ENCODE data around the gene VWA8.

VWA8 gene

DNA sequence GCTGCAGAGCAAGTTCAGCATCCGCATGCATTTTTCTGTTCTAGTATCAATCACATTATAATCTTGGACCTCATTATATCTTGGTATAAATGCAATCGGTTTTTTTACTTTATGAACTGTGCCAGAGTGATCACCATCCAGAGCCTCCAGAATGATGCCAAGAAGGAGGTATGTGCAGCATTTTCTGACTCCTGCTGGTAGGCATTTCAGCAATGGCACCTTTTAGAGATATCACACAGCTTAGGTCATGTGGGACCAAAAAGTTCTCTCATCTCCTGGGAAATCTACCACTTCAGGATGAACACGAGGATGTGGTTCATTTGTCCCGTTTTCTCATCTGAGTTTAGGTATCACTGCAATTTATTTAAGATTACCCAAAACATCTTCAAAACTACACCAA lies 220.4 kb downstream of the VWA8 start:
- Histone ChIP-seq H3K27me3 (ENCODE audit: control insufficient read depth in 2 of 2, insufficient read depth in 2 of 2, low read length in 2 of 2) (no peaks in the 10 kb centered on the region), H3K36me3 (ENCODE audit: control insufficient read depth in 2 of 2, insufficient read depth in 2 of 2, low read length in 2 of 2) (peaks cover 0 to 4% of the 10 kb centered on the region in 2 donors), H3K4me3 (ENCODE audit: low read length in 2 of 2) (no peak overlapping the region), H3K27ac (ENCODE audit: low read depth in 2 of 2, low read length in 2 of 2) (no peak overlapping the region), H3K9ac (ENCODE audit: low read depth in 1 of 2, low read length in 2 of 2) (no peak overlapping the region), H3K4me1 (ENCODE audit: control insufficient read depth in 2 of 2, insufficient read depth in 2 of 2, low read length in 2 of 2) (no peaks in the 10 kb centered on the region), H3K9me3 (ENCODE audit: control insufficient read depth in 2 of 2, low read length in 2 of 2) (no peaks in the 10 kb centered on the region)

DNA sequence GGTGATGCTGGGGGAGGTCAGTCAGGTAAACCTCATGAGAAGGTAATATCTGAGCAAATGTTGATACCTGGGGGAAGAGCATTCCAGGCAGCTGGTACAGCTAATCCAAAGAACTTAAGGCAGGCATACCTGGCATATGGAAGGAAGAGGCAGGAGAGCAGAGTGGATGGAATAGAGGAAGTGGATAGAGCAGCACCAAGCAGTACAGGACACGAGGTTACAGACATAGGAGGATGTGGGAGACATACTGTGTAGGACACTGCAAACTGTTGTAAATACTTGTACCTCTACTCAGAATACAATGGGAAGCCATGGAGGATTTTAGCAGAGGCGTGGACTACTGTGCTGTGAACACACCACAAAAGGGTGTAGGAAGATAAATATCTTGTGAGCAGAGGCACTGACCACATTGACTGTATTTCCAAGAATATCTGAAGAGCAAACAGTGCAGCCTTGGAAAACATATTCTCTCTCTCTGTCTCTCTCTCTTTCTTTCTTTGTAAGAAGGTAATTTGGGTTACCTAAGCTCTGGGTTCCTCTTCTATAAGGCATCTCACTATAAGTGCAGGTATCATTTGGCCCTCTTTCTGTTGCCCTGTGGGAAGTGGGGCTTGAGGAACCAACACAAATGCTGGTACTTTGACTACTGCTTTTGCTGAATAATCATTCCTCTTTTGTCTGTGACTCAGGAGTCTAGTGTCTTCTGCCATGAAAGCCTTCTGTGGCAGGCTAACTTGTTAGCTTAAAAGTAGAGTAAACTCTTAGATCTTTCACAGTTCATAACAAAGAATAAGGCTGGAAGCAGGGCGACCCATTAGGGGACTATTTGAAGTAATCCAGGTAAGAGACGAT lies 238.0 kb downstream of the VWA8 start:
- no peak overlapping the region for H3K27ac ChIP-seq (ENCODE audit: low read depth in 2 of 2, low read length in 2 of 2)
- no peaks in the 10 kb centered on the region for H3K27me3 ChIP-seq (ENCODE audit: control insufficient read depth in 2 of 2, insufficient read depth in 2 of 2, low read length in 2 of 2)
- no peak overlapping the region for H3K9ac ChIP-seq (ENCODE audit: low read depth in 1 of 2, low read length in 2 of 2)
- H3K9me3 ChIP-seq (ENCODE audit: control insufficient read depth in 2 of 2, low read length in 2 of 2), result no peaks in the 10 kb centered on the region
- no peak overlapping the region for H3K4me3 ChIP-seq (ENCODE audit: low read length in 2 of 2)
- H3K36me3 ChIP-seq (ENCODE audit: control insufficient read depth in 2 of 2, insufficient read depth in 2 of 2, low read length in 2 of 2), result peaks cover 16% of the 10 kb centered on the region in 2 donors
- H3K4me1 ChIP-seq (ENCODE audit: control insufficient read depth in 2 of 2, insufficient read depth in 2 of 2, low read length in 2 of 2), result no peaks in the 10 kb centered on the region

DNA sequence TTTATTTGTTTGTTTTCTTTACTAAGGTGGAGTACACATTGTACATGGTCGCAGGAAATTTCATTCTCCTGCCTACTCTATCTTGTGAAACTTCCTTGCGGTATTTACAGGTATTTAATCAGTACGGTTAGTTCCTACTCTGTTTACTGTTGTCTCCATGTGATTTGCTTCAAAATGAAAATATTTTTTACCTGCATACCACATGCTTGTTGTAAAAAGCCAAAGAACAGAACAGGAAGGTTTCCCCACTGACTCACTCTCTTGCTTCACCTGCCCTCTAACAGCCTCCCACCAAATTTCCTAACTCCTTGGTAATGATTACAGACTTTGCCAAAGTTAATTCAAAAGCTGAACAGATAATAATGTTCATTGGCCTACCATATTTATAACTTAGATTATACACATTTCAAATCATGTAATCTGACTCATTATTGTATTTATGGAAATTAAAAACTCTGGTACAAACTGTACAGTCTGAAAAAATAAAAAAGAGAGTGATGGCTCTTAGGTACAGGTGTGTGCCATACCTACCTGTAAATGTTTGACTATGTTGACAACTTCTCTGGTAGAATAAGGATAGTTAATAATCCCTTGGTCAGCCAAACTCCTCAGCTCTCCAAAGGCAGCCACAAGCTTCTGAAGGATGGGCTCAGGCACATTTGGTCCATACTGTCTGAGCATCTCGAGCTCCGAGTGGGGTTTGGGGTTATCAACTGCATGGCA lies 239.9 kb downstream of the VWA8 start:
- Histone ChIP-seq H3K27me3 (ENCODE audit: control insufficient read depth in 2 of 2, insufficient read depth in 2 of 2, low read length in 2 of 2) (no peaks in the 10 kb centered on the region), H3K9me3 (ENCODE audit: control insufficient read depth in 2 of 2, low read length in 2 of 2) (no peaks in the 10 kb centered on the region), H3K36me3 (ENCODE audit: control insufficient read depth in 2 of 2, insufficient read depth in 2 of 2, low read length in 2 of 2) (peaks cover 11 to 18% of the 10 kb centered on the region in 2 donors), H3K27ac (ENCODE audit: low read depth in 2 of 2, low read length in 2 of 2) (no peak overlapping the region), H3K4me3 (ENCODE audit: low read length in 2 of 2) (no peak overlapping the region), H3K9ac (ENCODE audit: low read depth in 1 of 2, low read length in 2 of 2) (no peak overlapping the region), H3K4me1 (ENCODE audit: control insufficient read depth in 2 of 2, insufficient read depth in 2 of 2, low read length in 2 of 2) (no peaks in the 10 kb centered on the region)

DNA sequence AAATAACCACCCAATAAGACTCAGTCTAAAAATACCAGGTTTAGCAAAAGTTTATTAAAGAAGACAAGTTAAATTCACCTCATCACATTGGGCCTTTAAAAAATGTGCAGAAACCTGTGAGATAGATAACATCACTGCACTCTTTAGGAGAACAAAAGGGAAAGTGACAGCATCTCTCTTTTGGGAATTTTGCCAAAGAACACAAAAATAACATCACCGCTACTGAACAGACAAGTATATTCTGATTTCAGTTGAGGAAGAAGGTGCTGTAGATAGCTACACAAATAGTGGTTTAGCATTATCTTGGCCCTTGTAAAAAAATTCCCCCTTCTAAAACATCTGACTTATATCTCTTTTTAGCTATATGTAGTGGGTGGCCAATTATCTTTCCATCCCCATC lies 244.7 kb downstream of the VWA8 start:
- Histone ChIP-seq H3K4me3 (ENCODE audit: low read length in 2 of 2) (no peak overlapping the region), H3K27ac (ENCODE audit: low read depth in 2 of 2, low read length in 2 of 2) (no peak overlapping the region), H3K4me1 (ENCODE audit: control insufficient read depth in 2 of 2, insufficient read depth in 2 of 2, low read length in 2 of 2) (no peaks in the 10 kb centered on the region), H3K9ac (ENCODE audit: low read depth in 1 of 2, low read length in 2 of 2) (no peak overlapping the region), H3K9me3 (ENCODE audit: control insufficient read depth in 2 of 2, low read length in 2 of 2) (no peaks in the 10 kb centered on the region), H3K27me3 (ENCODE audit: control insufficient read depth in 2 of 2, insufficient read depth in 2 of 2, low read length in 2 of 2) (no peaks in the 10 kb centered on the region), H3K36me3 (ENCODE audit: control insufficient read depth in 2 of 2, insufficient read depth in 2 of 2, low read length in 2 of 2) (peaks cover 8 to 12% of the 10 kb centered on the region in 2 donors)

DNA sequence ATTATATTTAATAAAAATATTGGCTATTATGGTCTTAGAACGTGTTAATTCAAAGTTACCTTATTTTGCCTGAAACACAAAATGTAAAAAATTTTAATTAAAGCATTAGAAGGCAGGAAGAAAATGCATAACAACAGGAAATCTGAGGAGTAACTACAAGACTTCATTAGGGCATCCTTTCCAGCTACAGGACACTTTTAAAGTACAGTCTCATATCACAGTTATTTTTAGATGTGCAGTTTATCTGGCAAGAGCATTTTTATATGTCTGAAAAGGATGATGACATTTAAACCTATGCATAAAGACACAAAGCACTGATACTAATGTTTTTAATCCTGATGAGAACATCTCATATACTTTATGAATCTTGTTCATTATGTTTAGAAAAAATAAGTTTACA lies 247.5 kb downstream of the VWA8 start:
- no peak overlapping the region for H3K4me3 ChIP-seq (ENCODE audit: low read length in 2 of 2)
- H3K9ac ChIP-seq (ENCODE audit: low read depth in 1 of 2, low read length in 2 of 2), result no peak overlapping the region
- peaks cover 0 to 2% of the 10 kb centered on the region in 2 donors for H3K36me3 ChIP-seq (ENCODE audit: control insufficient read depth in 2 of 2, insufficient read depth in 2 of 2, low read length in 2 of 2)
- no peak overlapping the region for H3K27ac ChIP-seq (ENCODE audit: low read depth in 2 of 2, low read length in 2 of 2)
- H3K9me3 ChIP-seq (ENCODE audit: control insufficient read depth in 2 of 2, low read length in 2 of 2), result no peaks in the 10 kb centered on the region
- no peaks in the 10 kb centered on the region for H3K4me1 ChIP-seq (ENCODE audit: control insufficient read depth in 2 of 2, insufficient read depth in 2 of 2, low read length in 2 of 2)
- H3K27me3 ChIP-seq (ENCODE audit: control insufficient read depth in 2 of 2, insufficient read depth in 2 of 2, low read length in 2 of 2), result no peaks in the 10 kb centered on the region

DNA sequence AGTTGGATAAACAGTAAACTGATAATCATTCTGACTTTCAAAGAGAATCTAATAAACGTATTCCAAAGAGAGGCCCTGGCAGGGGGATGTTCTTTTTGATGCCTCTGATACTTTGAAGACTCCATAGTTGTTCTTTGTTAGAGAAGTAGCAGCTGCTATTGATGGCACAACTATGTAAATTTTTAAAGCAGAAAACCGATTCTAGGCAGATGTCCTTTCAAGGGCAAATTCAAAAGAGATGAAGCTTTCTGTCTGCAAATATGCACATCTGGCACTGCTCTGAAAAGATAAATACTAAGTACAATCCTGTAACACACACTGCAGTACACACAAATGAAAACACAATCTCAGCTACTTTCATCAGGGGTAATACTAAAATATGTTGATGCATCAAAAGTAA lies 250.1 kb downstream of the VWA8 start:
- Histone ChIP-seq H3K9me3 (ENCODE audit: control insufficient read depth in 2 of 2, low read length in 2 of 2) (no peaks in the 10 kb centered on the region), H3K27ac (ENCODE audit: low read depth in 2 of 2, low read length in 2 of 2) (no peak overlapping the region), H3K4me3 (ENCODE audit: low read length in 2 of 2) (no peak overlapping the region), H3K9ac (ENCODE audit: low read depth in 1 of 2, low read length in 2 of 2) (no peak overlapping the region), H3K4me1 (ENCODE audit: control insufficient read depth in 2 of 2, insufficient read depth in 2 of 2, low read length in 2 of 2) (no peaks in the 10 kb centered on the region), H3K27me3 (ENCODE audit: control insufficient read depth in 2 of 2, insufficient read depth in 2 of 2, low read length in 2 of 2) (no peaks in the 10 kb centered on the region), H3K36me3 (ENCODE audit: control insufficient read depth in 2 of 2, insufficient read depth in 2 of 2, low read length in 2 of 2) (no peaks in the 10 kb centered on the region)

DNA sequence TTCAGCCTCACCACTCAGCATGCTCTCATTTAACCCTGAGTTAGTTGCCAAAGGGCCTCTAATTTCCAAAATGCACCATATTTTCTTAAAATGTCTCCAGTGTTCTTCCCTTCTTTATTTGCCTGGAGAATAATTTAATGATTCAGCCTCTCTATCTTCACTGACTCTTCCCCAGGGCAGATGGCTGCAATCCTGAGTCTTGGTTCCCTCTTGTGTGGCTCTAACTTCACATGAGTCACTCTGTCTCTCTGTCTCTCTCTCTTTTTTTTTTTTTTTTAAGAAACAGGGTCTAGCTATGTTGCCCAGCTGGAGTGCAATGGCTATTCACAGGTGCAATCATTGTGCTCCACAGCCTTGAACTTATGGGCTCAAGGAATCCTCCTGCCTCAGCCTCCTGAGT lies 251.4 kb downstream of the VWA8 start:
- no peaks in the 10 kb centered on the region for H3K36me3 ChIP-seq (ENCODE audit: control insufficient read depth in 2 of 2, insufficient read depth in 2 of 2, low read length in 2 of 2)
- H3K4me3 ChIP-seq (ENCODE audit: low read length in 2 of 2), result no peak overlapping the region
- H3K27me3 ChIP-seq (ENCODE audit: control insufficient read depth in 2 of 2, insufficient read depth in 2 of 2, low read length in 2 of 2), result no peaks in the 10 kb centered on the region
- H3K27ac ChIP-seq (ENCODE audit: low read depth in 2 of 2, low read length in 2 of 2), result no peak overlapping the region
- H3K9ac ChIP-seq (ENCODE audit: low read depth in 1 of 2, low read length in 2 of 2), result no peak overlapping the region
- H3K4me1 ChIP-seq (ENCODE audit: control insufficient read depth in 2 of 2, insufficient read depth in 2 of 2, low read length in 2 of 2), result no peaks in the 10 kb centered on the region
- H3K9me3 ChIP-seq (ENCODE audit: control insufficient read depth in 2 of 2, low read length in 2 of 2), result no peaks in the 10 kb centered on the region

DNA sequence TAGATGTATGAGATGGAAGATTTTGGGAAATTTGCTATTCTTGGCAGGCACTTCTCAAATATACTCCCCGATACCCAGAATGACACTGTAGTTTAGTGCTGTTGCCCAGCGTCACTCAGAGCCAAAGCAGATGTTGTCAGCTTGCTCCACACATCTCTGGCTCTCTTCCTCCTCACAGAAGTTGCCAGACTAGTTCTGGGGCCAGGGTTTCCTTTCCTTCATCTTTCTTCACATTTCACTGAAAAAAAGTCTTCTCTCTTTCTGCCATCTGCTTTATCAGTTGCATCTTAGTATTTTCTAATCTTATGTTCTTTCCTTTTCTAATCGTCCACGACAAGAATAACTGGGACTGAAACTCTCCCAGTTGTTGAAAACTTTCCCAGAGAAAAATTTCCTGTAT lies 252.2 kb downstream of the VWA8 start:
- H3K36me3 ChIP-seq (ENCODE audit: control insufficient read depth in 2 of 2, insufficient read depth in 2 of 2, low read length in 2 of 2), result no peaks in the 10 kb centered on the region
- H3K9ac ChIP-seq (ENCODE audit: low read depth in 1 of 2, low read length in 2 of 2), result no peak overlapping the region
- H3K4me1 ChIP-seq (ENCODE audit: control insufficient read depth in 2 of 2, insufficient read depth in 2 of 2, low read length in 2 of 2), result no peaks in the 10 kb centered on the region
- H3K9me3 ChIP-seq (ENCODE audit: control insufficient read depth in 2 of 2, low read length in 2 of 2), result no peaks in the 10 kb centered on the region
- H3K4me3 ChIP-seq (ENCODE audit: low read length in 2 of 2), result no peak overlapping the region
- H3K27ac ChIP-seq (ENCODE audit: low read depth in 2 of 2, low read length in 2 of 2), result no peak overlapping the region
- no peaks in the 10 kb centered on the region for H3K27me3 ChIP-seq (ENCODE audit: control insufficient read depth in 2 of 2, insufficient read depth in 2 of 2, low read length in 2 of 2)

DNA sequence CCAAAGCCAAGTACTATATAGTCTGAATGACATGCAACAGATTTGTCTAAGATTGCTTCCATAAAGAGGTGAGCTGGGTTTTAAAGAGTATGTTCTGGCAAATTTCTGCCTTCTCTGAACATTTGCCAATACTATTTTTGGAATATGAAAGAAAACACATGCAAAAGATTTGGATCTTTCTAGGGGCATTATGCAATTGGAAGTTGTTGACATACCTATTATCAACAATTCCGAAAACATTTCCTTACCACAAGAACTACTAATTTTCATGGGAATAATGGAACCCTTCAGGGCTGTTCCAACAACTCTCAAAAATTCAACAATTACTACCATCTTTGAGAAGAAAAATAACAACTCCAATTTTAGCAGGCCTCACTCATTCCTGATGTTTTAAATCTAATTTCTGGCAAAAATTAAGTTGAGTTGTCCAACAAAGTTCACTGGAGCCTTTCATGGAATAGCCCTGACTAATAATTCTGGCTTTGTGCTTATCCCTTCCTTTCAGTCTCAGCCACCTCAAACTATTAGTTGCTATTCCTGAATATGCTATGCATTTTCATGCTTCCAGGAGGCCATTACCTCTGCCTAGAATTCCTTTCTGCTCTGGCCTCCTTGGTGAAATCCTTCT lies 253.6 kb downstream of the VWA8 start:
- Histone ChIP-seq H3K4me1 (ENCODE audit: control insufficient read depth in 2 of 2, insufficient read depth in 2 of 2, low read length in 2 of 2) (no peaks in the 10 kb centered on the region), H3K27ac (ENCODE audit: low read depth in 2 of 2, low read length in 2 of 2) (no peak overlapping the region), H3K9me3 (ENCODE audit: control insufficient read depth in 2 of 2, low read length in 2 of 2) (no peaks in the 10 kb centered on the region), H3K36me3 (ENCODE audit: control insufficient read depth in 2 of 2, insufficient read depth in 2 of 2, low read length in 2 of 2) (no peaks in the 10 kb centered on the region), H3K27me3 (ENCODE audit: control insufficient read depth in 2 of 2, insufficient read depth in 2 of 2, low read length in 2 of 2) (no peaks in the 10 kb centered on the region), H3K4me3 (ENCODE audit: low read length in 2 of 2) (no peak overlapping the region), H3K9ac (ENCODE audit: low read depth in 1 of 2, low read length in 2 of 2) (no peak overlapping the region)

DNA sequence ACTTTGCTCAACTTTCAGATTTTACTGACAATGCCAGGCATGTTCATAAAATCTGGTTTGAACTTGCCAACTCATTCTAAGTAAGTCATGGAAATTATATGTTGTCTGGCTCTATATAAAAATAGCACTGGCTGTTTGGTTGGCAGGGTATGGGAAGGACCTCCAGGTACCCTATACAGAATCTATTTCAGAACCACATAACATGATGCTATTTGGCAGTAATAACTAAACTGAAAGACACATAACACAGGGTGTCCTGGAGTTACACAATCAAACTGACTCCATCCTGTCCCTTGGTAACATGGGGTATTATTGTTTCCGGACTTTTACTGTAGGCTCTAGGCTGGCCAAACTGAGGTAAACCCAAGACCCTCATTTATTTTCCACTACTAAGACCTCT lies 254.8 kb downstream of the VWA8 start:
- no peaks in the 10 kb centered on the region for H3K9me3 ChIP-seq (ENCODE audit: control insufficient read depth in 2 of 2, low read length in 2 of 2)
- H3K27me3 ChIP-seq (ENCODE audit: control insufficient read depth in 2 of 2, insufficient read depth in 2 of 2, low read length in 2 of 2), result no peaks in the 10 kb centered on the region
- no peaks in the 10 kb centered on the region for H3K4me1 ChIP-seq (ENCODE audit: control insufficient read depth in 2 of 2, insufficient read depth in 2 of 2, low read length in 2 of 2)
- no peak overlapping the region for H3K4me3 ChIP-seq (ENCODE audit: low read length in 2 of 2)
- no peaks in the 10 kb centered on the region for H3K36me3 ChIP-seq (ENCODE audit: control insufficient read depth in 2 of 2, insufficient read depth in 2 of 2, low read length in 2 of 2)
- no peak overlapping the region for H3K9ac ChIP-seq (ENCODE audit: low read depth in 1 of 2, low read length in 2 of 2)
- H3K27ac ChIP-seq (ENCODE audit: low read depth in 2 of 2, low read length in 2 of 2), result no peak overlapping the region
